Peyer's patch (tissue), 4 donors: ENCODE data around the gene TIGIT. TPM values are rescaled to one million over a fixed set of nuclear protein-coding genes. Genes with fewer than 3 reads are reported as not detected.
"Not testable (repeated sequence)": the region's sequence is repeated elsewhere in the genome, so short reads cannot be mapped to it uniquely, and the experiment has no call there.

ENCODE experiments used
- DNase-seq, 3 donors: peaks; one replicate each; pipeline ENCODE4 v3.0.0-alpha.2; 2017 to 2019
- H3K27ac ChIP-seq, 4 donors: fragments of 200-600 bp; sonication (generic); one replicate each; pipeline ENCODE4 v1.5.1; 2016 to 2019
- H3K27me3 ChIP-seq, 2 donors: fragments of 200-600 bp; sonication (generic); one replicate each; pipeline ENCODE4 v1.5.1; 2019
- H3K36me3 ChIP-seq, 3 donors: fragments of 200-600 bp; sonication (generic); one replicate each; pipeline ENCODE4 v1.5.1; 2016 to 2019
- H3K4me1 ChIP-seq, 4 donors: fragments of 200-600 bp; sonication (generic); one replicate each; pipeline ENCODE4 v1.5.1; 2016 to 2019
- H3K4me3 ChIP-seq, 4 donors: fragments of 200-600 bp; sonication (generic); 1 replicate in 3 of 4; 2 replicates in 1 of 4; pipeline ENCODE4 v1.5.1; 2016 to 2019; ENCODE audit warnings: mild to moderate bottlenecking in 1 of 4
- H3K9me3 ChIP-seq, 4 donors: fragments of 200-600 bp; sonication (generic); one replicate each; pipeline ENCODE4 v1.5.1; 2016 to 2019; ENCODE audit warnings: mild to moderate bottlenecking in 1 of 4
- POLR2A ChIP-seq, 2 donors: fragments of 450-650 bp; IDR thresholded peaks; one replicate each; pipeline ENCODE4 v1.5.1; 2017; ENCODE audit warnings: antibody characterized with exemption in 2 of 2, mild to moderate bottlenecking in 2 of 2, moderate library complexity in 2 of 2
- total RNA-seq, 4 donors: library from RNA; depleted of rRNA; stranded (reverse); fragments of >200 nt; gene quantifications; one replicate each; pipeline ENCODE4 v1.1.0, GENCODE V29; 2016
- TF ChIP-seq, protein P1 (sequence below), 6 experiments: fragments of 450-650 bp in 4 of 6; fragments of 200-600 bp in 2 of 6; sonication (generic) in 1 of 6; IDR thresholded peaks; one replicate each; pipeline ENCODE4 v1.5.1; 2017 to 2019; ENCODE audit warnings: antibody characterized with exemption in 6 of 6, mild to moderate bottlenecking in 3 of 6, moderate library complexity in 1 of 6

Gene TIGIT
- total RNA-seq, 4 donors from 2014 or later = 0.35 to 5.0 (median 2.5) TPM; not detected in 1

DNA sequence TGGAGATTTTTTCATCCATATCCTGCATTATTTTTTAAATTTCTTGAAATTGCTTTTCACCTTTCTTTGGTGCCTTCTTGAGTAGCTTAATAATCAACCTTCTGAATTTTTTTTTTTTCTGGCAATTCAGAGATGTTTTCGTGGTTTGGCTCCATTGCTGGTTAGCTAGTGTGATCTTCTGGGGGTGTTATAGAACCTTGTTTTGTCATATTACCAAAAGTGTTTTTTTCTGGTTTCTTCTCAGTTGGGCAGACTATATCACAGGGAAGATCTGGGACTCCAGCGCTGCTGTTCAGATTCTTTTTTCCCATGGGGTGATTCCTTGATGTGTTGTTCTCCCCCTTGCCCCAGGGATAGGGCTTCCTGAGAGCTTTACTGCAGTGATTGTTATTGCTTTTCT, 23.8 kb upstream of the TIGIT start:
- Histone ChIP-seq H3K27ac (no peak overlapping the region), H3K27me3 (no peaks in the 10 kb centered on the region), H3K36me3 (no peaks in the 10 kb centered on the region), H3K4me3 (no peak overlapping the region), H3K9me3 (peaks cover 0 to 5% (median 2%) of the 10 kb centered on the region in 4 donors), H3K4me1 (no peaks in the 10 kb centered on the region)
- TF ChIP-seq, protein P1, sequence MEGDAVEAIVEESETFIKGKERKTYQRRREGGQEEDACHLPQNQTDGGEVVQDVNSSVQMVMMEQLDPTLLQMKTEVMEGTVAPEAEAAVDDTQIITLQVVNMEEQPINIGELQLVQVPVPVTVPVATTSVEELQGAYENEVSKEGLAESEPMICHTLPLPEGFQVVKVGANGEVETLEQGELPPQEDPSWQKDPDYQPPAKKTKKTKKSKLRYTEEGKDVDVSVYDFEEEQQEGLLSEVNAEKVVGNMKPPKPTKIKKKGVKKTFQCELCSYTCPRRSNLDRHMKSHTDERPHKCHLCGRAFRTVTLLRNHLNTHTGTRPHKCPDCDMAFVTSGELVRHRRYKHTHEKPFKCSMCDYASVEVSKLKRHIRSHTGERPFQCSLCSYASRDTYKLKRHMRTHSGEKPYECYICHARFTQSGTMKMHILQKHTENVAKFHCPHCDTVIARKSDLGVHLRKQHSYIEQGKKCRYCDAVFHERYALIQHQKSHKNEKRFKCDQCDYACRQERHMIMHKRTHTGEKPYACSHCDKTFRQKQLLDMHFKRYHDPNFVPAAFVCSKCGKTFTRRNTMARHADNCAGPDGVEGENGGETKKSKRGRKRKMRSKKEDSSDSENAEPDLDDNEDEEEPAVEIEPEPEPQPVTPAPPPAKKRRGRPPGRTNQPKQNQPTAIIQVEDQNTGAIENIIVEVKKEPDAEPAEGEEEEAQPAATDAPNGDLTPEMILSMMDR (IDR thresholded peaks at IDR 0.05) = no peak
- no peak for TF ChIP-seq POLR2A (IDR thresholded peaks at IDR 0.05)
- no peak for DNase-seq

- Histone ChIP-seq H3K4me3 (no peak overlapping the region), H3K9me3 (peaks cover 0 to 5% (median 2%) of the 10 kb centered on the region in 4 donors), H3K4me1 (no peaks in the 10 kb centered on the region), H3K36me3 (no peaks in the 10 kb centered on the region), H3K27me3 (no peaks in the 10 kb centered on the region), H3K27ac (no peak overlapping the region)
- TF ChIP-seq, protein P1 (IDR thresholded peaks at IDR 0.05) = no peak
- no peak for TF ChIP-seq POLR2A (IDR thresholded peaks at IDR 0.05)
- DNase-seq = no peak
These were observed 21.6 kb upstream of the TIGIT start for GRCh38 chr3:114272271-114272670.

- Histone ChIP-seq H3K27ac (no peak overlapping the region), H3K4me1 (no peaks in the 10 kb centered on the region), H3K9me3 (peaks cover 0 to 4% (median 0%) of the 10 kb centered on the region in 4 donors), H3K36me3 (no peaks in the 10 kb centered on the region), H3K27me3 (no peaks in the 10 kb centered on the region), H3K4me3 (no peak overlapping the region)
- no peak for DNase-seq
- TF ChIP-seq, protein P1 (IDR thresholded peaks at IDR 0.05) = no peak
- TF ChIP-seq POLR2A (IDR thresholded peaks at IDR 0.05) = no peak
These were observed 18.9 kb upstream of the TIGIT start for GRCh38 chr3:114274929-114275328.

GRCh38 chr3:114276856-114277255, 17.0 kb upstream of the TIGIT start:
- not testable (repeated sequence) for H3K27me3 ChIP-seq, H3K4me3 ChIP-seq, H3K27ac ChIP-seq, H3K9me3 ChIP-seq, H3K36me3 ChIP-seq, DNase-seq, H3K4me1 ChIP-seq

DNA sequence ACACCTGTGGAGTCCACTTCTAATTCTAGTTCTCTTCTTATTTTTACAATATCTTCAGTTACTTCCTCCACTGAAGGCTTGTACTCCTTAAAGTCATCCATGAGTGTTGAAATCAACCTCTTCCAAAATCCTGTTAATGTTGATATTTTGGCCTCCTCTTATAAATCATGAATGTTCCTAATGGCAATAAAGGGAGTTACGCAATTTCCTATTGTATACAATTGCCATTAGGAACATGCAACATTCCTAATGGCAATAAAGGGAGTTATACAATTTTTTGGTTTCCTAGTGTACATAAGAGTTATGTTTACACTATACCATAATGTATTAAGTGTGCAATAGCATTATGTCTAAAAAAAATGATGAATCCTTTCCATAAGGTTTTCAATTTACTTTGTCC, 9.2 kb upstream of the TIGIT start:
- no peak for TF ChIP-seq POLR2A (IDR thresholded peaks at IDR 0.05)
- TF ChIP-seq, protein P1 (IDR thresholded peaks at IDR 0.05) = no peak
- no peak for DNase-seq
- no peaks in the 10 kb centered on the region for H3K4me1 ChIP-seq

DNA sequence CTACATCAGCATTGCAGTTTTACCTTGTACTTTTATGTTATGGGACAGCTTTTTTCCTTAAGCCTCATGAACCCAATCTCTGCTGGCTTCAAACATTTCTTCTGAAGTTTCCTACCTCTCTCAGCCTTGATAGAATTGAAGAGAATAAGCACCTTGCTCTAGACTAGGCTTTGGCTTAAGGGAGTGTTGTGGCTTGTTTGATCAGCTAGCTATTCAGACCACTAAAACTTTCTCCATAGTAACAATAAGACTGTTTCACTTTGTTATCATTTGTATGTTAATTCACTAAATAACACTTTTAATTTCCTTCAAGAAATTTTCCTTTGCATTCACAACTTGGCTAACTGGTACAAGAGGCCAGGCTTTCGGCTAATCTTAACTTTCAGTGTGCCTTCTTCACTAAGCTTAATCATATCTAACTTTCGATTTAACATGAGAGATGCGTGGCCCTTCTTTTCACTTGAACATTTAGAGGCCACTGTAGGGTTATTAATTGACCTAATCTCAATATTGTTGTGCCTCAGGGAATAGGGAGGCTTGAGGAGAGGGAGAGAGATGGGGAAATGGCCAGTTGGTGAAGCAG, 8.1 kb upstream of the TIGIT start:
- Histone ChIP-seq H3K4me3 (no peak overlapping the region), H3K27me3 (no peaks in the 10 kb centered on the region), H3K4me1 (no peaks in the 10 kb centered on the region), H3K27ac (peak overlapping the region in 2 of 4 donors; percentile 21 to 35), H3K36me3 (no peaks in the 10 kb centered on the region), H3K9me3 (no peaks in the 10 kb centered on the region)
- DNase-seq = no peak
- TF ChIP-seq, protein P1 (IDR thresholded peaks at IDR 0.05) = no peak
- no peak for TF ChIP-seq POLR2A (IDR thresholded peaks at IDR 0.05)

More for the DNA sequence above, 9.2 kb upstream of the TIGIT start:
- no peak overlapping the region for H3K27ac ChIP-seq
- H3K36me3 ChIP-seq = no peaks in the 10 kb centered on the region
- H3K9me3 ChIP-seq = no peaks in the 10 kb centered on the region
- no peaks in the 10 kb centered on the region for H3K27me3 ChIP-seq
- H3K4me3 ChIP-seq = no peak overlapping the region
